Hematopoietic multipotent progenitor cell treated with erythropoietin and hydrocortisone succinate and interleukin-3 and kit ligand, for 8 days (in vitro differentiated cells): ENCODE results near the gene HAGHL.

Experiments
- DNase-seq: peaks from one replicate; pipeline ENCODE4 v3.0.0-alpha.2; 2015

HAGHL gene, protein sequence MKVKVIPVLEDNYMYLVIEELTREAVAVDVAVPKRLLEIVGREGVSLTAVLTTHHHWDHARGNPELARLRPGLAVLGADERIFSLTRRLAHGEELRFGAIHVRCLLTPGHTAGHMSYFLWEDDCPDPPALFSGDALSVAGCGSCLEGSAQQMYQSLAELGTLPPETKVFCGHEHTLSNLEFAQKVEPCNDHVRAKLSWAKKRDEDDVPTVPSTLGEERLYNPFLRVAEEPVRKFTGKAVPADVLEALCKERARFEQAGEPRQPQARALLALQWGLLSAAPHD

DNA sequence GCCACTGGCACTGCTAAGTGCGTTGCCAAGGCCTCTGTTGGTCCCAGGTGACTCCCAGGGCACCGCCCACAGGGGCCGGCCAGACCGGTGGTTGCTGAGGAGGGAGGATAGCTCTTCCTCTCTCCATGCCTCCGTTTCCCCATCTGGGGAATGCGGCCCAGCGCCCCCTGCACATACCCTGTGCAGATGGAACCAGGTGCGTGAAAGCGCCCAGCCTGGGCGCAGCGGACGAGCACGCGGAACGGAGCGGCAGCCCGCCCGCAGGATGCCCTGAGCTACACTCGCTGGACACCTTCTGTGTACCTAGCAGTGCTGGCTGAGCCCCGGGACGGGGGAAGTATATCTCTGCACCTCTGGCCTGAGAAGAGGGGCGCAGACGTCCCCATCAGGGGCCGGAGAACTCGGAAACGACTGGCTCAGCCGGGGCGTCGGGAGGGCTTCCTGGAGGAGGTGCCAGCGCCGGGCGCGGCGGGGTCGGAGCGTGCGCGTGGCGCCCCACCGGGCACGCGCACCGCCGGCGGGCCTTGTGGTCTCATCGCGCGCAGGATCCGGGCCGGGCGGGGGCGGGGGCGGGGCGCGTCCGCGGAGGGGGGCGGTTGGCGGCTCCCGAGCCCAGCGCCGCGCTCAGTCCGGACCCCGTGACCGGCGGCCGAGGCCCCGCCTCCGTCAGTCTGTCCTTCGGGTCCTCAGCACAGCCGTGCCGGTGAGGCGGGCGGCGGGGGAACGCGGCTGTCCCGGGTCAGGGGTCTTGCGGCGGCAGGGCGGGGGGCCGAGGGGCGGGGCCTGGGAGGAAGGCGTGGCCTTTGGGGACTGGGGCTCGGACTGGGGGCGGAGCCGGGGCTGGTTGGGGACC is at the start of gene HAGHL, which contains the start of gene CCDC78:
Gene HAGHL (plus strand): TSS at position 669 of the 853 bp plus-strand sequence. CDS start 404 bp downstream, outside the sequence.
Gene CCDC78 (minus strand): TSS at position 6 of the 853 bp plus-strand sequence. CDS start 76 bp downstream, outside the sequence.
- DNase-seq: peak; percentile 68

DNA sequence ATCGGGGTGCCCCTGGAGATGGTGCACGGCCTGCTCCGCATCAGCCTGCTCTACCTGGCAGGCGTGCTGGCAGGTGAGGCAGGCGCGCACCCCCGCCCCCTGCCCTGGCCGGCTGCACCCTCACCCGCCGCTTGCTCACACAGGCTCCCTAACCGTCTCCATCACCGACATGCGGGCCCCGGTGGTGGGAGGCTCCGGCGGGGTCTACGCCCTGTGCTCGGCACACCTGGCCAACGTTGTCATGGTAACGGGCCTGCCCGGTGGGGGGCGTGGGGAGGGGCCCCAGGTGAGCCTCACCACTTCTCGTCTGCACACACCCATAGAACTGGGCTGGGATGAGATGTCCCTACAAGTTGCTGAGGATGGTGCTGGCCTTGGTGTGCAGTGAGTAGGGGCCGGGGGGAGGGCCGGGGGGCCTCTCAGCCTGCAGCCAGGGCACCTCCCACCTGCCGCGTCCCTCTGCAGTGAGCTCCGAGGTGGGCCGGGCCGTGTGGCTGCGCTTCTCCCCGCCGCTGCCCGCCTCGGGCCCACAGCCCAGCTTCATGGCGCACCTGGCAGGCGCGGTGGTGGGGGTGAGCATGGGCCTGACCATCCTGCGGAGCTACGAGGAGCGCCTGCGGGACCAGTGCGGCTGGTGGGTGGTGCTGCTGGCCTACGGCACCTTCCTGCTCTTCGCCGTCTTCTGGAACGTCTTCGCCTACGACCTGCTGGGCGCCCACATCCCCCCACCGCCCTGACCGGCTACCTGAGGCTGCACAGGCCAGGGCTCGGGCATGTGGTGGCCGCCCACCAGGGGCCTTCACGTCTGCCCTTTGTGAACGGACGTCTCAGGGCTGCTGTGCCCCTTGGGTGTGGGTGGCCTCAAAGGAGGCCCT is 49.4 kb upstream of the HAGHL start:
- DNase-seq: no peak

DNA sequence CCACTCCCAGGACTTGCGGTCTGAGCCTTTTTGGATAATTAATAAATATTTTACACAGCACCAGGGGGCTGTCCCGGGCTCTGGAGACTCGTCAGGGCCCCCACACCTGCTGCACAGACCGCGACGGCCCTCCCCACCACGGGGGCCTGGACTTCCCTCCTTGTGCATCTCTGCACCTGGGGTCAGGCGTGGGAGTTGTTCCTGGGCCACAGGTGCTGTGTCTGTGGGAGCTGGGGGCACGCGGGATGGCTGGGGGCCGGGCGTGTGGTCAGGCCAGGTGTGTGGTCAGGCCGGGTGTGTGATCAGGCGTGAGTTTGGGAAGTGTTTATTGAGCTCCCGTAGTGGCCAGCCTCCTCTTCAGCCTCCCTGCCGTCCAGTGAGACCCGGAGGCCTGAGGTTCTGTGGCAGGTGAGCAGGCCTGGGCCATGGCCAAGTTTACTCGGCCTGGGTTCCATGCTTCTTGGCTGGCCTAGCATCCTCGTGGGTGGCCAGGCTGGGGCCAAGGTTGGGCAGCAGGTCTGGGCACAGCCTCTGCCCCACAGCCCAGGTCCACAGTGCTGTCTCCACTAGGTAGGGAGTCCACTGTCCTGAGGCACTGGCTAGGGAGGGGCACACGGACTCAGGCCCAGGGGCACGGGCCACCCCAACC is 48.6 kb upstream of the HAGHL start:
- DNase-seq: no peak

DNA sequence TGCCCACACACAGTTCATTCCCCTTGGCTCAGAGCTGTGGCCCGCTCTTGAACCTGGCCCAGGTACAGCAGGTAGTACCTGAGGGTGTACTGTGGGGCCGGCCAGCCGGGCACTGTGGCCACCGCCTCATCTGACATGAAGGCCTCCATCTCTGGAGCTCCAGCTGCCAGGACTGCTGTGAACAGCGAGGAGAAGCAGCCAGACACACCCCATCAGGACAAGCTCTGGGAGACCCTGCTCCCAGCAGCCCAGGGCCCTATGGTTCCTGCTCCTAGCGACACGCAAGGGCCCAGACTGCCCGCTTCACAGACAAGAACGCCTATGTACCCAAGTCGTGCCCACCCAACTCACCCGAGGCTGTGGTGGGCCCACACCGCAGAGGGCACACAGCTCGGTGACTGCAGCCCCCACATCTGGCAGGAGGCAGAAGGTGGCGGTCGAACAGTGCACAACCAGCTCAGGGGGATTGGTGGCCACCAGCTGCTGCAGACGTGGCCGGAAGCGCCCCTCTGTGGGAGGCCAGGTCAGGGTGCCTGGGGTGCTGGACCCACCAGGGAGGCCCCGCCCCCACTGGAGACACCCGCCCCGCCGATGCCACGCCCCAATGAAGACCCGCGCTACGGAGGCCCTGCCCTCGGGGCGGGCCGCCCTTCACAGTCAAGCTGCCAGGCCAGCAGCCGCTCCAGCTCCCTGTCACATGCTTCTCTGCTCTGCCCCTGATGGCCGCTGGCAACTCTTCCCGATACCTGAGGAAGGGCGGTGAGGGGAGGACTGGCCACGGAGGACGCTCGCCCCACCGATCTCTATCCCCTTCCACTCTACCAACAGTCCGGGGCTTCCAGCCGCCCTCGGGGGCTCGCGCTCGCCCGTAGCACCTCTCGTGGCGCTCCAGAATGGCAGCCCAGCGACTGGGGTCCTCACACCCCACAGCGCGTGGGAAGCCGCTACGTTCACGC is 47.8 kb upstream of the HAGHL start:
- peak; percentile 84 for DNase-seq

DNA sequence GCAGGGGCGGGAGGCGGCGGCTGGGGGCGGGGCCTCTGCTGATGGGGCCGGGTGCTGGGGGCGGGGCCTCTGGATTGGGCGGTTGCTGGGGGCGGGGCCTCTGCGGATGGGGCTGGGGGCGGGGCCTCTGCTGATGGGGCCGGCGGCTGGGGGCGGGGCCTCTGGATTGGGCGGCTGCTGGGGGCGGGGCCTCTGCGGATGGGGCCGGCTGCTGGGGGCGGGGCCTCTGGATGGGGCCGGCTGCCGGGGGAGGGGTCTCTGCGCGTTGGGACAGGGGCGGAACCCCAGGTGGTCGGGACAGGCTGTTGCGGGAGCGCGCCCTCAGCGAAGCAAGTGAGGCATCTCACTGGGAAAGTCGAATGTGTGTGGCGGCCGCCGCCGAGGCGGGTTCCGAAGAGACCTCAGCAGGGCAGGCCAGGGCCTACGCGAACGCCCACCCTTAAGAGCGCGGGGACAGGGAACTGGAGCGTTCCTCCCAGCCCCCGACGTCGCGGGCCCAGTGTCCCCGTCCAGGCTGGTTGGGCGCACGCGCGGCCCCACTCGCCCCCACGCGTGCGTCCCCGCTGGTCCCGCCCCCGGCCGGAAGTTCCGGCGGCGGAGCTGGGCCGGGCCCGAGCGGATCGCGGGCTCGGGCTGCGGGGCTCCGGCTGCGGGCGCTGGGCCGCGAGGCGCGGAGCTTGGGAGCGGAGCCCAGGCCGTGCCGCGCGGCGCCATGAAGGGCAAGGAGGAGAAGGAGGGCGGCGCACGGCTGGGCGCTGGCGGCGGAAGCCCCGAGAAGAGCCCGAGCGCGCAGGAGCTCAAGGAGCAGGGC is 46.9 kb upstream of the HAGHL start, which contains the start of gene STUB1:
Gene STUB1 (plus strand): TSS at position 597 of the 811 bp plus-strand sequence. CDS start 116 bp downstream, at position 713.
- peak; percentile 84 for DNase-seq

DNA sequence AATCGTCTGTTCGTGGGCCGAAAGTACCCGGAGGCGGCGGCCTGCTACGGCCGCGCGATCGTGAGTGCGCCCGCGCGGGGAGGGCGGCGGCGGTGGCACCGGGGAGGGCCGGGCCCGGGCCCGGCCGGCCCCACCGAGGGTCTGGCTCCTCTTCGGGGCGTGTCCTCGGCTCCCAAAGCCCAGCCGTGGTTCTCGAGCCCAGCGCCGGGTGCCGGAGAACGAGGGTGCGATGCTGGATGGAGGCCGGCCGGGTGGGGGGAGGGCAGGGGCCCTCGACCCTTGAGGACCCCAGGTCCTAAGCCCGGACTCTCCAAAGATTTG is 46.3 kb upstream of the HAGHL start:
- DNase-seq: no peak

DNA sequence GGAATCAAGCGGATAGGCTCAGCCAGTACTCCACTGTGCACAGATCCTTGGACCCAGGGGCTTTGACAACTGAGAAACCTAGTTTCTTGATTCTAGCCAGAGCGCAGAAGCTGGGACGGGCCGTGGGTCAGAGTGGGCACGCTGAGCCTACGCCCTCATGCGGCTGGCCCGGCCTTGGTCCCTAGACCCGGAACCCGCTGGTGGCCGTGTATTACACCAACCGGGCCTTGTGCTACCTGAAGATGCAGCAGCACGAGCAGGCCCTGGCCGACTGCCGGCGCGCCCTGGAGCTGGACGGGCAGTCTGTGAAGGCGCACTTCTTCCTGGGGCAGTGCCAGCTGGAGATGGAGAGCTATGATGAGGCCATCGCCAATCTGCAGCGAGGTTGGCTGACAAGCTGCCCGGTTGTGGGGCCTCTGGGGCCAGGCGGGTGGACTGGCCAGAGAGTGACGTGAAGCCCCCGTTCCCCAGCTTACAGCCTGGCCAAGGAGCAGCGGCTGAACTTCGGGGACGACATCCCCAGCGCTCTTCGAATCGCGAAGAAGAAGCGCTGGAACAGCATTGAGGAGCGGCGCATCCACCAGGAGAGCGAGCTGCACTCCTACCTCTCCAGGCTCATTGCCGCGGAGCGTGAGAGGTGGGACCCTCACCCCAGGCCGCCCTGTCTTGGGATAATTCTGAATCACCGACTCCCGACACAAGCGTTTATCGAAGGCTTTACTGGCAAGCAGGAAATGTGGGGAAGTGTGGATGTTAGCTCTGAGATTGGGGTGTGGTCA is 45.8 kb upstream of the HAGHL start:
- DNase-seq: peak; percentile 59

DNA sequence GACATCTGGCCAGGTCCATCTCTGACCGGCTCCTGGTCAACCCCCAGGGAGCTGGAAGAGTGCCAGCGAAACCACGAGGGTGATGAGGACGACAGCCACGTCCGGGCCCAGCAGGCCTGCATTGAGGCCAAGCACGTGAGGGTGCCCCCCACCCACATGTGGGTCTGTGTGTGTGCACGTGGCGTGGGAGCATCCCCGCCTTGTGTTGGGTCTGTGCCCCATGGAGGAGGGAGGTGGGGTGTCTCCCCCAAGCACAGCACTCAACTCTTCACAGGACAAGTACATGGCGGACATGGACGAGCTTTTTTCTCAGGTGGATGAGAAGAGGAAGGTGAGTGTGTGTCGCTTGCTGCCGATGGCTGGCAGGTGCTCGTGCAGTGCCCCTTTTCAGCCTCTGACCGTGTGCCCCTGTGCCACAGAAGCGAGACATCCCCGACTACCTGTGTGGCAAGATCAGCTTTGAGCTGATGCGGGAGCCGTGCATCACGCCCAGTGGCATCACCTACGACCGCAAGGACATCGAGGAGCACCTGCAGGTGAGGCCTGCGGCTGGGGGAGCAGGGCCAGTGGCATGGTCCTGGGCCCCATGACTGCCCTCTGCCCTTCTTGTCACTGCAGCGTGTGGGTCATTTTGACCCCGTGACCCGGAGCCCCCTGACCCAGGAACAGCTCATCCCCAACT is 45.0 kb upstream of the HAGHL start:
- DNase-seq: no peak

DNA sequence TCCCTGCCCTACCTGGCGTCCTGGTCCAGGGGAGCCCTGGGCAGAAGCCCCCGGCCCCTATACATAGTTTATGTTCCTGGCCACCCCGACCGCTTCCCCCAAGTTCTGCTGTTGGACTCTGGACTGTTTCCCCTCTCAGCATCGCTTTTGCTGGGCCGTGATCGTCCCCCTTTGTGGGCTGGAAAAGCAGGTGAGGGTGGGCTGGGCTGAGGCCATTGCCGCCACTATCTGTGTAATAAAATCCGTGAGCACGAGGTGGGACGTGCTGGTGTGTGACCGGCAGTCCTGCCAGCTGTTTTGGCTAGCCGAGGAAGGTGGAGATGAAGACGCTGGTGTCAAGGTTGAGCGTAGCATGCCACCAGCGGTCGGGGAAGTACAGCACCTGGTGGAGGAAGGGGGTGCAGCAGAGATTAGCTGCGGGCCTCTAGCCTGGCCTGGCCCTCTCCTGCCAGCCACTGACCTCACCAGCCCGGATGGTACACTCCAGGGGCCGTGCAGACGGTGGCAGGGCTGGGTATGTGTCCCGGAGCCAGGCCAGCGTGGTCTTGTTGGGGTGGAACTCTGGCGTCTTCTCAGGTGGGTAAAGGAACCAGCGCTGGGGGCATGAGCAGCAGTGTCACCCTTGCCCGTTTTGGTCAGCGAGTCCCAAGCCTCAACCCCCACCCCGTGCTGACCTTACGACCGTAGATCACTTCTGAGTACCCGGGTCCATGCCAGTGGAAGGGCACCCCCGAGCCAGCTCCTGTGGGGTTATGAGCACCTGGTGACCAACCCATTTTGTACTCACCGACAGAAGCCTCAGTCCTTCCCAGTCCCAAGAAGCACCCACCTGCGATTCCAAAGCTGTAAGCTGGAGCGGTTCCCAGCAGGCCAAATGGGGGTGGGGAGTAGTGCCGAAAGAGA is 44.2 kb upstream of the HAGHL start:
- DNase-seq: no peak

DNA sequence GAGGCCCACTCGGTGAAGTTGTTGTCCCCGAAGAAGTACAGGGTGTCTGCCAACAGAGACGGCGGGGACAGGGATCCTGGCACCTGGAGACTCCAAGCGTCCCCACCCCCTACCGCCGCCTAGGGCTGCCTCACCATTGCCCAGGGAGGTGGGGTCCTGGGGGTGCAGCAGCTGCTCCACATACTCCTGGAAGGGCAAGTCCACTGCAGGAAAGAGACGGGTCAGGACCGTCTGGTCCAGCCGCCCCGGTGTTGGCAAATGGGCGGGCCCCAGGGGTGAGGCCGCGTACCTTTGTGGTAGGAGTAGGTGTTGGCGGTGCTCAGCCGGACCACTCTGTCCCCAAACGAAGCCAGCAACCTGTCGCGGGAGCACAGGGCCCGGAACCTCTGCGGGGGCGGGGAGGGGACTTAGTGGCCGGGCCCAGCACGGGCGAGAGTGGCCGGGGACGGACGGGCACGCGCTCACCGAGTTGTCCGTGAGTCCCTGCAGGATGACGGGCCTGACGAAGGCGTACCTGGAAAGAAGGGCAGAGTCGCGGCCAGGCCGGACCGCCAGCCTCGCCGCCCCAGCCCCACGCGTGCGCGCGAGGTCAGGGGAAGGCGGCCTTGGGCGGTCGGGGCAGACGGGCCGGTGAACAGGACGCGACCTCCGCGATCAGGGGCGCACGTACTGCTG is 43.4 kb upstream of the HAGHL start:
- peak; percentile 13 for DNase-seq

DNA sequence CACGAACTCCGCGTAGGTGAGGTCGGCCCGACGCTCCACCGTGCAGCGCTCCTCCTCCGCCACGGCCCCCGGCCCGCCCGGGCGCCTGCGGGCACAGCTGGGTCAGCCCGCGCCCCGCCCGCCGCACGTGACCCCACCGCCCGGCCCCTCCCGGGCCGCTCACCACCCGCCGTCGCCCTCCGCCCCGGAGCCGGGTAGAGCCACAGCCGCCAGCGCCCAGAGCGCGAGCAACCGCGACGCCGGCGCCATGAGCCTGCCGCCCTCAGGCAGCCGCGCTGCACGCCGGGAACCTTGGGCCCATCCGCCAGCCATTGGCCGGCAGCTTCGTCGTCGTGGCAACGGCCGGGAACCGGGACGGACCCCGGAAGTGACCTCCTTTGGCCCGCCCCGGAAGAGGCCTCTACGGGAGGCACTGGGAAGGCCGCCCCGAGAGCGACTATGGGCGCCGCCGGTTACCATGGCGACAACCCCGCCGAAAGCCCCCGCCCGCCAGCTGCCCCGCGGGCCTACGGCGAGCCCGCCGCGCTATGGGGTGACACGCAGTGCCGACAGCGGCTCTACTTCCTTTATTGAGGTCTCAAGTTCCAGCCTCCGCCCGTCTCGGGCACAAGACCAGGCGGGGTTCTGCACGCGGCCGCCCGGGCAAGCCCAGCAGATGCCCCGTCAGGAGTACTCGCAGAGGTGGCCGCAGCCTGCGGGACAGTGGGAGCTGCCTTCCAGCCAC is 42.7 kb upstream of the HAGHL start, which contains the start of gene JMJD8:
Gene JMJD8 (minus strand): TSS at position 264 of the 724 bp plus-strand sequence. CDS start 15 bp downstream, at position 249.
- DNase-seq: peak; percentile 96

DNA sequence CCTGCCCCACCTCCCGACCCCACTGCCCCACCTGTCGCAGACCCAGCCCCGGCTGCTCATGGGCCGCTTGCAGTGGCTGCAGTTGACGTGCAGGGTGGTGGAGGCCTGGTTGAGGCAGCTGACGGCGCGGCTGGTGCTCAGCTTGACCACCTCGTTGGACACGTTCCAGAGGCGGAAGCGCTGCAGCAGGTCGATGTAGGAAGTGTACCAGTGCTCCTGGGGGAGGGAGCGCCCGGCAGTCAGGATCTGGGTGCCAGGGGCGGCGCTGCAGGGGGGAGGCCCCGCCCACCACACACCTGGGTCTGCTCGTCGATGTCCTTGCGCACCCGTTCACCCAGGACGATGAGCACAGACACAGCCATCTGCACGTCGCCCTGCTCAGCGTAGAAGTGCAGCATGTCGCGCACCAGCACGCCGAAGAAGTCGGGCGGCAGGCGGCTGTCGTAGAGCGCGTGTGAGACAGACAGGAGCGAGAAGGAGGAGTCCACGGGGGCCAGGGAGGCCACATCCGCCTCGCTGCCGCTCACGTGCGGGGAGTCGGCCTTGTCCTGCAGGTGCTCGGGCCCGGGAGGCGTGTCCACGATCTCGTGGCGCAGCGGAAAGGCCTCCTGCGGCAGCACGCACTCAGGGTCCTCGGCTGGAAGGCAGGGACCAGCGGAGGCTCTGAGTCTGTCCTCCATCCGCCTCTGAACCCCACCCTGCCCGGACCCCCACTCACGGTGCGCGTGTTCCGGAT is 41.8 kb upstream of the HAGHL start:
- DNase-seq: no peak

DNA sequence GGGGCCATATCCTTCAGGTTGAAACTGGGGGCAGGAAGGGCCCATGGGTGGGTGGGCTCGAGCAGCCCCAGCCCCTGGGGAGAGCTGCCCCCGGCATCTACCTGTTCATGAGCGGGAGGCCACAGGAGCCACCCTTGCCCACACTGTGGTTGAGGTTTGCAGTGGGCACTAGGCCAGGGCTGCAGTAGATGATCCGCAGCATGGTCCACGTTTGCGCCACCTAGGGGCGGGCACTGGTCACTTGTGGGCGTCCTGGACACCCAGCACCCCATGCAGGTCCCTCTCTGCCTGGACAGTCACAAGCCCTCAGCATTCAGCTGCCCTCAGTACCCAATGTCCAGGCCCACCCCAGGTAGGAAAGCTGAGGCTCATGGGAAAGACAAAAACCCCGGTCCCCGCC is 40.9 kb upstream of the HAGHL start:
- DNase-seq: peak; percentile 65

DNA sequence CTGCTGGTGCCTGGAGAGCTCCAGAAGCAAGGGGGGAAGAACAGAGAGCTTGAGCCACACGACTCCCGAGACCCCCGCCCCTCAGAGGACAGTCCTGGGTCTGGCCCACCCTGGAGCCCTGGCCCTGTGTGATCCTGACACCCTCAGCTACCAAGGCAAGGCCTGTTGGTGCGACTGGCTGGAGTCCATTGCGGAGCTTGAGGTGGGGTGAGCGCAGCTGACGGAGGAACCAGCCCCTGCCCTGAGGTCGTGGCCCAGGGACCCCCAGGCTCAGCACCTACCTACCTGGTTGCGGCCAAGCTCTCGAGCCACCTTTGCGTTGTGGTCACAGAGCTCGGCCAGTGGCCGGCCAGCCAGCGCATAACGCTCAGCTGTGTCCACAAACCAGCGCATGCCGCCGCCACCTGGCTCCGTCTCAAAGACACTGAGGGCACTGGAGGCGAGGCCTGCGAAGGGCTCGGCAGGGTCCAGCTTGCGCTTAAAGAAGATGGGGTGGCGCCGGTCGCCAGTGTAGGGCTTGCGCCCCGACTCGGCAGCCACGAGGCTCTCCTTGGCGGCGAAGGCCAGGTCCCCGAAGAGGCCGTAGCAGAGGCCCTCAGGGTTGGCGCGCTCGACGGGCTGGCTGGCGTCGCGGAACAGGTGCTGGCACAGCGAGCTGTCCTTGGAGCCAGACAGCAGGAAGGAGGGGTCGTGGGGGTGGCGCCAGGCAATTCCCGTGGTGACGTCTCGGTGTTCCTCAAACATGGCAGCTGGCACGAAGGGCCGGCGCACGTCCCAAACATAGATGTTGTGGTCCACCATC is 40.2 kb upstream of the HAGHL start:
- no peak for DNase-seq

DNA sequence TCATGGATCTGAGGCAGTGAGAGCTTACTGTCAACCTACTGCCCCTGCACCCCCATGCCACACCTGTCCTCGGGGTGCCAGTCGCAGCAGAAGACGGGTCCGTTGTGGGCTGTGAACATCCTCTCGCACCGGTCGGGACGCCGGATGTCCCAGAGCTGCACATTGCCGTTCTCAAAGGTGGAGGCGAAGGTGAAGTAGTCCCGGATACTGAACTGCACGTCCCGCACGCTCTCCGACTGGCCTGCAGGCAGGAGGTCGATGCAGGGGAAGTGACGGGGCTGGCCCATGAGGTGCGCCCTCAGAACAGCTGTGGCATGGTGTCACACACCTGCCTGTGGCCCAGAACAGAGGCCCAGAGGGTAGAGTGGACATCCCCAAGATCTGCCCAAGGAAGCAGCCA is 39.4 kb upstream of the HAGHL start:
- no peak for DNase-seq
